Tibial artery (tissue), 4 donors: ENCODE measurements around the gene HPSE2.

ENCODE experiments used
- DNase-seq, 2 donors: peaks; one replicate each; pipeline ENCODE4 v3.0.0-alpha.2; 2019
- H3K27ac ChIP-seq, 2 donors: fragments of 200-600 bp; sonication (generic) in 1 of 2; 1 replicate in 1 of 2; 2 replicates in 1 of 2; pipeline ENCODE4 v1.5.1; 2018 to 2019; ENCODE audit warnings: mild to moderate bottlenecking in 1 of 2
- H3K27me3 ChIP-seq, 2 donors: fragments of 200-600 bp; sonication (generic) in 1 of 2; one replicate each; pipeline versions ENCODE4 v1.5.1 to v1.6.0; 2016 to 2019
- H3K36me3 ChIP-seq, 3 donors: fragments of 200-600 bp; sonication (generic) in 2 of 3; one replicate each; pipeline ENCODE4 v1.5.1; 2016 to 2019; ENCODE audit warnings: mild to moderate bottlenecking in 2 of 3
- H3K4me1 ChIP-seq, 4 donors: fragments of 200-600 bp; sonication (generic) in 2 of 4; 1 replicate in 3 of 4; 2 replicates in 1 of 4; pipeline ENCODE4 v1.5.1; 2016 to 2019
- H3K4me3 ChIP-seq, 2 donors: fragments of 200-600 bp; sonication (generic) in 1 of 2; 1 replicate in 1 of 2; 2 replicates in 1 of 2; pipeline ENCODE4 v1.5.1; 2018 to 2019; ENCODE audit warnings: mild to moderate bottlenecking in 2 of 2
- H3K9me3 ChIP-seq, 3 donors: fragments of 200-600 bp; sonication (generic) in 1 of 3; one replicate each; pipeline ENCODE4 v1.5.1; 2016 to 2019
- CTCF ChIP-seq, 2 experiments: fragments of 200-600 bp in 1 of 2; fragments of 450-650 bp in 1 of 2; IDR thresholded peaks; one replicate each; pipeline ENCODE4 v1.5.1; 2017 to 2019; ENCODE audit warnings: antibody characterized with exemption in 2 of 2, mild to moderate bottlenecking in 1 of 2, moderate library complexity in 1 of 2
- intact Hi-C: fragments of 100-400 bp; cut with DNase I; formaldehyde crosslinking; loops from one replicate; pipeline ENCODE4 v1.15.0; 2023; ENCODE audit warnings: low total_unique reads

The HPSE2 gene

GRCh38 chr10:98427011-98427515 lies 808.6 kb downstream of the HPSE2 start:
- no peak for DNase-seq
- no peak overlapping the region for H3K27ac ChIP-seq
- intact Hi-C loops = no loop called here
- H3K4me1 ChIP-seq = no peaks in the 10 kb centered on the region
- H3K36me3 ChIP-seq = peaks cover 46 to 97% (median 82%) of the 10 kb centered on the region in 3 donors
- no peaks in the 10 kb centered on the region for H3K9me3 ChIP-seq
- H3K27me3 ChIP-seq = no peaks in the 10 kb centered on the region
- H3K4me3 ChIP-seq = no peak overlapping the region
- no peak for TF ChIP-seq CTCF (IDR thresholded peaks at IDR 0.05)

DNA sequence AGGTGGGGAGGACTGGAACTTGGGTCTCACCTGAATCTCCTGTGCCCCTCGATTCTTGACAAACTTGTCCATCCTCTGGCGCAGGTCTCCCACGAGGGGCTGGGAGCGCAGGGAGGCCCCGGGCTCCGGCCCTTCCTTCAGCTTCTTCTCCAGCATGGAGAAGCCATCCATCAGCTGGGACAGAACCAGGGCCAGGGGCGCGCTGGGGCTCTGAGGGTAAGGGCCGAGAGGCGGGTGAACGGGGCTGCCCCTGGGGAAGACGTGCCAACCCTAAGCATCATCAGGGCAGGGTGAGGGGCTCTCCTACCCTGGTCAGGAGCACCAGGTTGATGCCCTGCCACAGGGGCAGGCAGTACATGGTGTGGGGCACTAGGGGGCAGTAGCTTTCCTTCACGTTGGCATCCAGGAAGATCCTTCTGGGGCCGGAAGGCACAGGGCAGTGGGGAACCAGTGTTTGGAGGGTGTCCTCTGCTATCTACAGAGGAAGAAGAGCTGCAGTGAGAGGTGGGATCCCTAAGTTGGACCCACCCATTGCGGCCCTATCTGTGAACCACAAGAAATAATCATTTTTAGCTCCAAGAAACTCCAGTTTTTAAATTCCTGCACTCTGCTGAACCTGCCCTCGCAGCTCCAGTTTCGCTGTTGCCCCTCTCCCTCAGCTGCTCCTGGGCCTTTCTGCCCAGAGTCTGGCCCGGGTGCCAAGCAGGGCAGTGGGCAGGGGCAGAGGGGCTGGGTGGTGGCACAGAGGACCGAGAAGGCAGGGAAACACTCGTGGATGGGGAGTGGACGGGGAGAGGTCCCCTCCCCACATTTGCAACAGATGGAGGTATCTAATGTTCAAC lies 809.9 kb downstream of the HPSE2 start:
- Histone ChIP-seq H3K36me3 (peaks cover 32 to 97% (median 76%) of the 10 kb centered on the region in 3 donors), H3K4me1 (no peaks in the 10 kb centered on the region), H3K27ac (no peak overlapping the region), H3K9me3 (no peaks in the 10 kb centered on the region), H3K4me3 (no peak overlapping the region), H3K27me3 (no peaks in the 10 kb centered on the region)
- intact Hi-C loops = no loop called here
- TF ChIP-seq CTCF (IDR thresholded peaks at IDR 0.05) = peak; percentile 43 to 64
- peak in 1 of 2 donors; percentile 64 for DNase-seq

GRCh38 chr10:98424295-98425254 lies 811.1 kb downstream of the HPSE2 start:
- no peaks in the 10 kb centered on the region for H3K9me3 ChIP-seq
- no peak for TF ChIP-seq CTCF (IDR thresholded peaks at IDR 0.05)
- no peak overlapping the region for H3K27ac ChIP-seq
- peak in 1 of 2 donors; percentile 42 for DNase-seq
- H3K4me1 ChIP-seq = no peaks in the 10 kb centered on the region
- peaks cover 25 to 97% (median 71%) of the 10 kb centered on the region in 3 donors for H3K36me3 ChIP-seq
- intact Hi-C loops = no loop called here
- no peak overlapping the region for H3K4me3 ChIP-seq
- no peaks in the 10 kb centered on the region for H3K27me3 ChIP-seq

GRCh38 chr10:98423691-98424120 lies 811.9 kb downstream of the HPSE2 start:
- H3K27me3 ChIP-seq = no peaks in the 10 kb centered on the region
- no peaks in the 10 kb centered on the region for H3K4me1 ChIP-seq
- H3K4me3 ChIP-seq = no peak overlapping the region
- intact Hi-C loops = no loop called here
- DNase-seq = peak in 1 of 2 donors; percentile 63
- H3K9me3 ChIP-seq = no peaks in the 10 kb centered on the region
- H3K27ac ChIP-seq = no peak overlapping the region
- peaks cover 29 to 97% (median 71%) of the 10 kb centered on the region in 3 donors for H3K36me3 ChIP-seq
- no peak for TF ChIP-seq CTCF (IDR thresholded peaks at IDR 0.05)

DNA sequence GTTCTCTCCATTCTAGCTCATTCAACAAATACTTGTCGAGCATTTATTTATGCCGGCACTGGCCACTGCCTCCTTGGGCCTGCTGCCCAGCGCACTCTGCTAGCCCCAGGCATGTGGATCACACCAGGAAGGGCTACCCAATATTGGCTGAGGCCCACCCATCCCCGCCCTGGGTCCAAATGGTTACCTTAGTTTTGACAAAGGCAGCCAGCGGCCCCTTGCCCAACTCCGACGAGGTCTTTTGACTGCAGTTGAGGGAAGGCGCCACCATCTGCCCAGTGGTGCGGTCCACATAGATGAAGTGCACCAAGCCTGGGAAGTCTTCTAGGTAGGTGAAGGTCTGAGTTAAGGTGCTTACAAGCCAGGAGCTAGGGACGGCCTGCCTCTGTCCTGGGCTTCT lies 813.5 kb downstream of the HPSE2 start:
- peak in 1 of 2 donors; percentile 45 for DNase-seq
- H3K36me3 ChIP-seq = peaks cover 24 to 97% (median 73%) of the 10 kb centered on the region in 3 donors

More for the DNA sequence above, 813.5 kb downstream of the HPSE2 start:
- Histone ChIP-seq H3K4me1 (no peaks in the 10 kb centered on the region), H3K27me3 (no peaks in the 10 kb centered on the region), H3K9me3 (no peaks in the 10 kb centered on the region), H3K4me3 (no peak overlapping the region), H3K27ac (no peak overlapping the region)
- no peak for TF ChIP-seq CTCF (IDR thresholded peaks at IDR 0.05)
- intact Hi-C loops = no loop called here
